ENCODE results near the gene TRIM42.

TRIM42 gene

GRCh38 chr3:140677764-140678163, at the start of gene TRIM42:
TSS of gene TRIM42 (plus strand) at chr3:140678064. CDS start at chr3:140678230, 166 bp downstream.
- no peak for DNase-seq

DNA sequence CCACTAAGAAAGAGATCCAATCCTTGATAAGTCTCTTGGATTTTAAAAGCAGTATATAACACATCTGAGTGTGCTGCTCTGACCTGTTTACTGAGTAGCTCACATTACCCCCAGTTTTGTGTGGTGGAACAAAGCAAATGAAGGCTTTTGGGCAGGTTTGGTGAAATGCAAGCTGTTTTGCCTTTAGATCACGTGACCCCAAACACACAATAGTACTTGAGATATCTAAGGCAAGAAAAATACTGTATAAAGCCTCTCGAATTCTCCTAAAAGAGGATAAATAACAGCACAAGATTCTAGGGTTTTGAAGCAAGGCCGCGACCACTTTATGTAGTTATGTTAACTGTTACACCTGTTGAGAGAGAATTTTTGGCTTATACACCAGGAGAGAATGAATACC, 49.3 kb upstream of the TRIM42 start:
- DNase-seq = no peak

- no peak for DNase-seq
Observed at GRCh38 chr3:140629357-140630137, 48.3 kb upstream of the TRIM42 start.

DNA sequence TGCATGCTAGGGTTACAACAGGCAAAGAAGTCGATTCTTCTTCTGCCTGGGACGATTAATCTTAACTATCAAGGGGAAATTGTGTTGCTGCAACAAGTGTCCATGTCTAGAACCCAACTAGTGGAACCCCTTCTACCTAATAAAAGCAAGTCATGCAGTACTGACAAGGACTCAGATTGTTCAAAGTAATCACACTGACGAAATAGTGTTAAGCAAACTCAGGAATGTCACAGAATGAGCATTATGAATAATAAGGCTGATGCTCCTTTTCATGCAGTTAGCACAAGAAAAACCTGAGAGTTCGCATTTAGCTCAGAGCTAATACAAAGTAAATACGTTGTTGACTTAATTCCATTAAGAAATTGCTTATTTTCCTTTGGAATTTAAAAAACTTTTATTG, 47.5 kb upstream of the TRIM42 start:
- DNase-seq = no peak

GRCh38 chr3:140630866-140631265, 47.0 kb upstream of the TRIM42 start:
- DNase-seq = no peak

DNA sequence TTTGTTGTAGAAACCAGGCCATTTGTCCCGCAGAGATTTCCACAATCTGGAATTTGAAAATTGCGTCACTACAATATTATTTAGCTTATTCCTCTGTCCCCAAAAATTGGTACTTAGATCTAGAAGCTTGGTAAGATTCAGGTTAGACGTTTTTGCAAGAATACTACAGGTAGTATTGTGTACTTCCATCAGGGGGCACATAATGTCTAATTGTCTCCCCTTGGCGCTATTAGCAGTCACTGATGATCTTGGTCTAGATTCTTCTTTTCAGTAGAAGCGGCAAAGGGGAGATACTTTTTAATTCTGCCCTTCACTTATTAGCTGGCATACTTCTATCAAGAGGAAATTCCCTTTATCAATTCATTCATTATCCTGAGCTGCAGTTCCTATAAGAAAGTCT, 42.6 kb upstream of the TRIM42 start:
- no peak for DNase-seq

DNA sequence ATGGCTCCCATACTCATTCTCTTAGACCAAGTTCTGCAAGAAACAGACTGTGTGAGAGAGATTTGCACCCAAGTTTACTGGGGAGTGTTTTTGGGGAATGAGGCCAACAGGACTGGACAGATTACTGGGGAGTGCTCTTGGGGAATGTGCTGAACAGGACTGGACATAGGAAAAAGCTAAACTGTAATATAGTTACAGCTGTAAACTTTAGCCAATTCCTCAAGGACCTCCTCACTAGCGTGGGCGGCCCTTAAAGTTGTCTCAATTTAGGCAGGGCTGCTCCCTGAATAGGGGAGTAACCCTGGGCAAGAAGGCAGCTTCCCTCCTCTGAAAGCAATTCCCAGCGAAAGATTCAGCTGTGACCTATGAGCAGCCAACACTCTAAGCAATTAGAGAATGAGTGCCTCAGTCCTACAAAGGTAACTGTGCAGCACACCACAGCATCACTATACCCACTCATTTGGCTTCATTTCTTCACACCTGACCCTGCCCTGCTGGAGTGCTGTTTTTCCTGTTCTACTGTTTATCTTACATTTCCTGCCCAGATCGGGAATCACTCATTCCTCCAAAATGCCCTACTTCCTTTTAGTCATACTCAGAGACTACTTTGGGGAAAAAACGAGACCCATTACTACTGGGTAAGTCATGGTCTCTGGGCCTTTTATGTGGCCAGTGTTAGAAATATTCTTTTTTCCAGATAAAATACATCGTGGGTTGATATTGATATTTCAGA, 41.3 kb upstream of the TRIM42 start:
- DNase-seq = no peak

GRCh38 chr3:140651287-140651686, 26.6 kb upstream of the TRIM42 start:
- DNase-seq = no peak

DNA sequence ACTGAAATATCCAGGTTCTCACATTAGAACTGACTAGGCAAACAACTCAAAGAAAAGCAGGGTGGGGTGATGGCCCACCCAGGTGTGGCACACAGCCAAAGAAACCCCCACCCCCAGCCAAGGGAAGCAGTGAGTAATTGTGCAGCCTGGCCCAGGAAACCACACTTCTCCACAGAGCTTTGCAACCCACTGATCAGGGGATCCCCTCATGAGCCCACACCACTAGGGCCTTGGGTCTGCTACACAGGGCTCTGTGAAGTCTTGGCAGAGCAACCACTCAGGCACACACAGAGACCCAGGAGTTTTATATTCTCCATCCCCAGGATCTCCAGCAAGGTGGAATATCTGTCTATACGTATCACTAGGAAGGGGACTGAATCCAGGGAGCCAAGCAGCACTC, 22.2 kb upstream of the TRIM42 start:
- DNase-seq = no peak

- DNase-seq = no peak
Observed at GRCh38 chr3:140664111-140664510, 13.8 kb upstream of the TRIM42 start.

GRCh38 chr3:140682586-140682985, 4.7 kb downstream of the TRIM42 start:
- DNase-seq = no peak

GRCh38 chr3:140686128-140686527, 8.3 kb downstream of the TRIM42 start:
- DNase-seq = no peak

DNA sequence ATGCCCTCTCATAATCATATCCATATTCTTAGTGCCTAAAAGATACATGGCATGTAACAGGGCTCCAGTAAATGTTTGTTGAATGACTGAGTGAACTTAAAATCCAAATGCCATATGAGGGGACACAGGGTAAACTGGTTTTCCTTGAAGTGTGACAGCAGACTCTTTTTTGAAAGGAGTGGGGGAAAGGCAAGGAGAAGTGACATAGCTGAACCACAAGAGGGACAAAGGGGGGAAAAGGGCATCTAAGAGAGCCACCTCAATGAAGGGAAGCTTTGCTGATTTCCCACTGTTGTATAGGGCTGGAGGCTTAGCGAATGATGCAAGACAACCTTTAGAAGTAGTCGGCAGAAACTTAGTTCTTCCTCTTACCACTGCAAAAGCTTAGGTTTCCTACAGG, 9.1 kb downstream of the TRIM42 start:
- no peak for DNase-seq

GRCh38 chr3:140695361-140696061, 17.6 kb downstream of the TRIM42 start:
- DNase-seq = no peak

DNA sequence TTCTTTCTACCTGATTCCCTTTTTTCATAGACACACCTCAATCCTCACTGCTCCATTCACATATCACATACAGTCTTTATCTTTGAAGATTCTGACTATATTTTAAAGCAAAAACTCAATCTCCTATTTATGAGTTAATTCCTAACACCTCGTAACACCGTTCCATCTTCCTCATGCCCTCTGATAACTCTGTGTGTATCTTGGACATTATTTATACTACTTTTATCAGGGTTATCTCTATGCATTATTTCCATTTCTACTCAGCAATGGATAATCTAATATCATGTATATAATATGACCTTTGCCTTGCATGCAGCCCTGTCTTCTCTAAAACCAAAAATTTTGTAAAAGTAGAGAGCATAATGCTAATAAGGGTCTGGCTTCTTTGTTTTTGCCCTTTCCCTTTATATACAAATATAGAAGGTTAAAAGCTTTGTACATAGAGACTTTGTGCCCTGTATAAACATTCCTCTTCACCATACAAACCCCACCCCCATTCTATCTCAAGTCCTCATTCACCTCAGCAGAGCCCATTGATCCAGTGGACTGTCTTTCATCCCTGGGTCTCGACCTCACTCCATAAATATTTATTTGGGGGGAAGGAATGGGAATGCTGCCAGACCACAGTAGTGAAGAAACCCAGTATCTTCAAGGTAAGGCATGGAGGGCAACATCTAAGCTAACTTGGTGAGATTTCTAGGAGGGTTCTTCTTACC, 21.8 kb downstream of the TRIM42 start:
- no peak for DNase-seq

DNA sequence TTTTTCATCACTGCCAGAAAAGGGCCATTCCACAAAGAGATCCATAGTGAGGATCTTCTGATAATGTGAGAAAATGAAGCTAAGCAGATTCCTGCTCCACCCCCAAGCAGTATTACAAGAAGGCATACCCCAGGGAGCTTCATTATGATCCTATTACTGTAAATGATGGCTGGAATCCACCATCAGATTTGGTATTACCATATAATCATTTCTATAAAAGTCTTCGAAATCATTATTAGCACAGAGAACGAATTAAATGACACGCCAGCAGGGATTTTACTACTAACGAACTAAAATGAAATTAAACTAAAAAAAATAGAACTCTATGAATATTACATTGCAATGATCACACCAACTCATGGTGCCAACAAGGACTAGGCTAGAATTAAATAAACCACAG, 24.4 kb downstream of the TRIM42 start:
- DNase-seq = no peak

DNA sequence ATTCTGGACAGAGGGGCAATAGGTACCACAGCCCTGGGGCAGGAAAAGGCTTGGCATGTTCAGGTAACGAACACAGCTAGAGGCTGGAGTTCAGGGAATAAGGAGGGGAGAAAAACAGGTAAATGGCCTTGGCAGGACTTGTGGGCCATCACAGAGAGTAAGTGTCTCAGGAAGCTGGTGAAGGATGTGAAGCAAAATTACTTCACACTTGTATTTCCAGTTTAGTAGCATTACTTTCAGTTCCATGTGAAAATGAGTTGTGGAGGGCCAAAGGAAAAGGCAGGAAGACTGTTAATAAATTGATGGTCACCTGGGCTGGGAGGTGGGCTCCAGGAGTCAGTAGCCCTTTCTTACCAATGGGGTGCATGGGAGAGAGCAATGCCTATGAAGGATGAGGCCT, 25.6 kb downstream of the TRIM42 start:
- no peak for DNase-seq

- DNase-seq = no peak
Observed at GRCh38 chr3:140704733-140705132, 26.9 kb downstream of the TRIM42 start.

- no peak for DNase-seq
Observed at GRCh38 chr3:140705954-140706353, 28.1 kb downstream of the TRIM42 start.

- no peak for DNase-seq
Observed at GRCh38 chr3:140706360-140706759, 28.5 kb downstream of the TRIM42 start.

DNA sequence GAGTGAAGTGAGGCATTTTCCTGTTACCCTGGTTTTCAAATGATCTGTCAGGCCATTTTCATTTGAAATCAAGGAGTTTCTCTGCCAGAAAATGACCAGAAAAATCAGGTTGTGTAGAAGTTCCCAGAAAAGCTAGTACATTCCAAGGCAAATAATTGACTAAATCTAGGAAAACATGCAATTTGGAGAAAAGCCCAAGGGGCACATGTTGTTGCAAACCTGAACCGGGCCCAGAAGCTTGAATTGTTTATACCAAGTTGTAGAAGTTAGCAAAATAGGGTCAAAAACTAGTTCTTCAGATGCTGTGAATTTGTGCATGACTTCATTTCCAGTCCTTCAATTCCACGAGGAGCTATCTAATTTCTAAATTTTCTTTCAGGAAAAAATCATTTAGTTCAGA, 31.0 kb downstream of the TRIM42 start:
- DNase-seq = no peak

DNA sequence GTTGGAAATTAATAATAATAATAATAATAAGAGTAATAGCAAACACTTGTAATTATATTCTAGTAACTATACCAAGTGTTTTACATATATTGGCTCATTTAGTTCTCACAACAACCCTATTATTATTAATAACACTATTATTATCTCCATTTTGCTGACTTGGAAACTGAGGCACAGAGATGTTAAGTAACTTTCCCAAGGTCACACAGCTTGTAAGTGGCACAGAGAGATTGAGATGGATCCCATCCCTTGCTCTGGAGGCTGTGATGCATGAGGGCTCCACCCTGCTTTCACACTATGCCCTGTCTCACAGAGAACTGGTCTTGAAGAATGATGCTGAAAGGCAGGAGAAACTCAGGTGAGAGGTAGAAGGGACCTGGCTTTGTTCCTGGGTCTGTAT, 31.9 kb downstream of the TRIM42 start:
- no peak for DNase-seq

DNA sequence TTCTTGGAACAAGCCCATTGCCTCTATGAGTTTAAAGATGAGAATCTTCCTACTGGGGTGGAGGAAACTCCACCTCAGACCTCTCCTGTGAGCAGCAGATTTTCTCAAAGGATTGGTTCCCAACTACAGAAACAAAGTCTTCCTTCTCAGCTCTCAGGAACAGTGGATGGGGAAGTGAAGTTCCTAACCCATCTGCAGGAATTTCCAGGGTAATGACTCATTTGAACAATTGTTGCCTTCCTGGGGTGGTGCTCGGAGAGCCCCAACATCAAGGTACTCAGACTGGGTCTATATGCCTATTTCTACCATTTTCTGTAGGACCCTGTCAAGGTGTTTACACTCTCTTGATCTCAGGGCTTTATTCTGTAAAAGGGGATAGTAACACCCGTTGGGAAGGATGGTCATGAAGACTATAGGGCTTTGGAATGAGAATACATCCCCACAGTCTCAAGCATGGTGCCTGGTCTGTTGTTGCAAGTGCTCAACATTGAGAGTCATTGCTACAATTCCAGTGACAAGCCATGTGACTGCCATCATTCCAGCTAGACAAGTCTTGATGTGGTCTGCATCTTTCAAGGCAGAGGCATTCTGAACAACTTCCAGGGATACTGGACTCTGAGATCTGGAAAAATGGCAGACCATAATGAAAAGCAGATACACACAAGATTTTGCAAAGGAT, 33.0 kb downstream of the TRIM42 start:
- DNase-seq = no peak
